OCI-LY3 (cell line): ENCODE data around the gene ADAP1.

Source experiments
- CTCF ChIP-seq: fragments of 200-600, 300-600 bp; sonication (generic); IDR thresholded peaks from 2 replicates; pipeline ENCODE4 v1.5.1; 2014; ENCODE audit warnings: antibody characterized with exemption, low read length, low read depth
- EZH2phosphoT487 ChIP-seq: fragments of 200-600 bp; shearing (Covaris generic); IDR thresholded peaks from 2 replicates; pipeline ENCODE4 v1.6.1; 2018; ENCODE audit warnings: antibody characterized with exemption, mixed run types, low read depth

DNA sequence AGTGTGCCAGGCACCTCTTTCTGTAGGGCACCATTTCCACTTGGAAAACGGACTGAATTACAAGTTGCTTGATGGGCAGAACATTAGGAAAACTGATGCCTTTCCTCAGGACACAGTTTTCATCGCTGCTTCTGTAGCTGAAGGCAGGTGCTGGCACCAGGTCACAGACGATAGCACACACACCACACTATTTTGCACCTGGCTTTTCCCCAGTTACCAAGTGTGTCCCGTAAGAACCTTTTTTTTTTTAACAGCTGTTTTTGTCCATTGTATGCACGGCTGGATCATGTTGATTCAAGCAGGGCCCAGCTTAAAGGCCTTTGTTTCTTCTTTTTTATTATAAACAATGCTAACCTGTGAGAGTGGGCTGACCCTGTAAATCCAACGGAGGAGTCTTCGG is 79.4 kb downstream of the ADAP1 start:
- no peak for TF ChIP-seq CTCF
- no peak for TF ChIP-seq EZH2phosphoT487
